ENCODE measurements around the gene ARL4A.
"Not testable (repeated sequence)": the region's sequence is repeated elsewhere in the genome, so short reads cannot be mapped to it uniquely, and the experiment has no call there.

Gene ARL4A, protein sequence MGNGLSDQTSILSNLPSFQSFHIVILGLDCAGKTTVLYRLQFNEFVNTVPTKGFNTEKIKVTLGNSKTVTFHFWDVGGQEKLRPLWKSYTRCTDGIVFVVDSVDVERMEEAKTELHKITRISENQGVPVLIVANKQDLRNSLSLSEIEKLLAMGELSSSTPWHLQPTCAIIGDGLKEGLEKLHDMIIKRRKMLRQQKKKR

DNA sequence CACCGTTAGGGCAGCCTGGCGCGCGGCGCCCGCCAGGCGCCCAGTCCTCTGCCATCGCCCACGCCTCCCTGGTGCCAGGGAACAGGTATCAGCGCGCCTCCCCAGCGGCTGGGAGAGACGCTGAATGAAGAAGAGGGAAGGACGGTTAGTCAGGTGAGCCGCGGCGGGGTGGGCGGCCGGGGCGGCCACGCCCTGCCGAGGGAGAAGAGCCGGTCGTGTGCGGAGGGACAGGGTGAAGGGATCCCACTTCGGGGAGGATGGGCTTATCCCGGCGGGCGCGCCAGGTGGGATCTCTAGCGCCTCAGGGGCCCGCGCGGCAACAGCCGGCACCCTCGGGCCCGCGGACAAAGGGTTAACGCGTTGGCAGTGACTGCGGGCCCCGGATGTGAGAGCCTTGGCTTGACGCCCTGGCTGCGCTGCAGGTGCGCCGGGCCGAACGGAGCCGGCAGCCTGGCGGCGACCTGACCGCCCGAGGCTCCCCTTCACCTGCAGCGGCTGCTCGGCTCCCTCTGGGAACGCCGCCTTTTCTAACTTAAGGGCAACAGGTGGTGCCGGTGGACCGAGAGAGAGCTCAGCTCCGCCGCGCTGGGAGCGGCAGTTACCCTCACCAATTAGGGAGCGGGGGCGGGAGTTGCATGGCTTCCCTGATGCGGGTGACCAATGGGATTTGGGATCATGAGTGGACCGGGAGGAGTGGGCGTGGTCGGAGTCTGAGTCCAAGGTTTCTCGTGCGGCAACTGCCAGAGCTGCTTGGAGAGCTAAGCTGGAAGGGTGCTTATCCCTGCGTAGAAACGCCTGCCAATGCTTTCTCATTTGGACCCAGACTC, at the start of gene ARL4A:
ARL4A (plus strand) TSS at position 743 of the 827 bp plus-strand sequence. CDS start 622 bp downstream, outside the sequence.
- DNase-seq: peak; percentile 99

DNA sequence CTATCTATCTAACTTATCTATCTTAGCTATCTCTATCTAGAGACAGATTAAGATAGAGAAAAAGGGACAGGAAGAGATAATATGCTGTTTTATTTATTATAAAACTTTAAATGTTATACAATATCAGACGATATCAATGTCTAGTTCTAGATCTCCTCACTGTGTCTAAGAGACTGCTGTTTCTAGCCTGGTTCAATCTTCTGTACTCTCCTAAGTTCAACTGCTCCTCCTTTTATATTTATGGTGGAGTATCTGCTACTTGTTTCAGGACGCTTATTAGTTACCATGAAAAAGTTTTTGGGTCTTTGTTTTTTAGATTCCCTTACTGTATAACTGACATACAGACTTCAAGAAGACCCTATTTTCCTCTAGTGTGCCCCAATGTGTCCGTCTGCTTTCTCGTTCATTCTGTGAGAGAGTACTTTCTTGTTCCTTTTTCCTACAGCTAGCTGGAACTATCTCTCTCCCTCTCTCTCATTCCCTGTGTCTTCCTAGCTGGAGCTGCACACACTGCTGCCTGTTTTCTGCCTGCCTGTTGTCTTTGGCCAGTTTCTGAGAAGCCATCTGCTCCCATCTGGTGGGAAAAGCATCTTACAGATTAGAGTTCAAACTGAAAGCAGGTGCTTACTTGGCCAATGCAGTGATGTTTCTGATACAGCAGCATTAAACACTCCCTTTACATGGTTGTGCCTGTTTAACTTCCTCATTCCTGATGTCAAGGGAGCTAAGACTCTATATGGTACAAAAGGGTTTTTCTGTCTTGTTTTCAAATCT, 49.4 kb upstream of the ARL4A start:
- peak; percentile 21 for DNase-seq

DNA sequence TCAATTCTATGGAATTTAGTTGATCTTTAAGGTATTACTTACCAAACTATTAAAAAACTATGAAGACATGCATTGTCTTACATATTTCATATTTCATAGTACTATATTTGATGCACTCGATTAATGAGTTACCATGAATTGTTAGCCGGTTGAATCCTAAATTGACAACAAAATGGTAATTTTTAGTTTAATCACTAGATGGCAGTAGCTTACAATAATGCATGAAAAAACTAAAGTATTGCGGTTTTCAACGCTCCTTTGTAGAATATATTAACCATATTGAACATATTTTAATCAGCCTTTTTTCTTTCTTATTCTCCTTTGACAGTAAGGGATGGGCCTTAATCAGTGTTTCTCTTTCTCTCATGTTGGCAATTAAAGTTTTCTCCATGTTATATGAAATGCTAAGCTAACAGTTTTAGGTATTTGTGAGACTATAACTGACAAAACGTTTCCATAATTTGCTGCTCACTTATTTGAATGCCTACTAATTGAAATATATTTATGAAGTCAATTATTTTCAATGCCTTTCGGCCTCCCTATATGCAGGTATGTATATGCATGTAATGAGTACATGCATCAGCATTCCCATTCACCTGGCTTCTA, 48.5 kb upstream of the ARL4A start:
- DNase-seq: peak; percentile 60

DNA sequence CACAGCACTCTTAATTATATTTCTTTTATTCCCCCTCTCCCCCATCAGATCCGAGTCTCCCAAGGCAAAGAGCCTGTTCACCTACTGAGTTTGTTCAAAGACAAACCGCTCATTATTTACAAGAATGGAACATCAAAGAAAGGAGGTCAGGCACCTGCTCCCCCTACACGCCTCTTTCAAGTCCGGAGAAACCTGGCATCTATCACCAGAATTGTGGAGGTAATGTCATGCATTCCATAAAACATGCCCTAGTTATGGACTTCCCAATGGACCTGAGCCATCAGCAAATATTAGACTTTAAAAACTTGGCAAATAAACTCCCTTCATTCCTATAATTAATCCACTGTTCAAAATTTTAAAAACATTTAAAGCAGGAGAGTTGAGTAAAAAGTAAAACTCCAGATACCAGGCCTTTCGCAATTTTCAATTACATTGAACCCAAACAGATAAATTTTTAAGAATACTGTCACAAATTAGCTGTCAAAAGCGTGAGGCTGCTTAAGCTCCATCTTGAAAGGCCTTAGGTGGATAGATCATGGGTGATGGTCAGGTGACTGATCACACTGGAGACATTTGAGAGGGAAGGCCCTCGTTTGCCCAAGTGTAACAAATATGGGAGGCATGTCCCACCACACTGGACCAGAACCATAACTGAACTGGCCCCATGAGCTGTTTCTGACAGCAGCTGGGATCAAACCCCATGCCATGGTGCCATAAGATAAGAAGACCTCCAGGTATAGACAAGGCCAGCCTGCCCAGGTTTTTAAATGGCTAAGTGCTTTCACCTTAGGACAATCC, 46.9 kb upstream of the ARL4A start:
- DNase-seq: no peak

DNA sequence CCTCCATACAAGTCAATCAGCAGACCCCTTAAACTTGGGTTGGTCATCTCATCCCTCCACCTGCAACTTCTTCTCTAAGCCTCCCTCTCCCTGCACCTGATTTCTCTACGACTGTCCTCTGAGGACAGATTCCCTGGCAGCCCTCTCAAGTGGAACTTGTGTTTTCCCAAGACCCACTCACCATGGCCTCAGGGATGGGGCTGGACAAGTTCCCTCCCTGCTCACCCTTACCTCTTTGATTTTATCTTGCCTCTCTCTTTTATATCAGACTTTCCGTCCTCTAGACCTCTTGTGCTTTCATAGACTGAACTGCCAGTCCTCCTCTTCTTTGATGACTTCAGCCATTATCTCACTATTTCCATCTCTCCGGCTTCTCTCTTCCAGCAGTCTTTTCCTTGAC, 46.2 kb upstream of the ARL4A start:
- no peak for DNase-seq

DNA sequence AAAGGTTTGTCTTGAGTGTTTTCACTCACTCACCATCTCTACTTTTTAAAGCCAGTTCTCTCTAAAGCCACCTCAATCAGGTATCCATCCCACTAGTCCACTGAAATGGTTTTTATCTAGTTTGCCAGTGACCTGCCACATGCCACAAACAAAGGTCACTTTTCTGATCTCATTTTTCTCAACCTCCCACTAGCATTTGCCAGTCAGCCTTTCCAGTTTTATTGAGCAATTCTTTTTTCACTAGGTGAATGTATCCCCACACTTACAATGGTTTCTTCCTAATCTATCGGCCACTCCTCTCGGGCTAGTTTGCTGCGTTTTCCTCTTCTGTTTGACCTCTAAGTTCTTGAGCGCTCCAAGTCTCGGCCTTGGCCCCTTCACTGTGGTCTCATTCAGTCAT, 44.9 kb upstream of the ARL4A start:
- DNase-seq: no peak

DNA sequence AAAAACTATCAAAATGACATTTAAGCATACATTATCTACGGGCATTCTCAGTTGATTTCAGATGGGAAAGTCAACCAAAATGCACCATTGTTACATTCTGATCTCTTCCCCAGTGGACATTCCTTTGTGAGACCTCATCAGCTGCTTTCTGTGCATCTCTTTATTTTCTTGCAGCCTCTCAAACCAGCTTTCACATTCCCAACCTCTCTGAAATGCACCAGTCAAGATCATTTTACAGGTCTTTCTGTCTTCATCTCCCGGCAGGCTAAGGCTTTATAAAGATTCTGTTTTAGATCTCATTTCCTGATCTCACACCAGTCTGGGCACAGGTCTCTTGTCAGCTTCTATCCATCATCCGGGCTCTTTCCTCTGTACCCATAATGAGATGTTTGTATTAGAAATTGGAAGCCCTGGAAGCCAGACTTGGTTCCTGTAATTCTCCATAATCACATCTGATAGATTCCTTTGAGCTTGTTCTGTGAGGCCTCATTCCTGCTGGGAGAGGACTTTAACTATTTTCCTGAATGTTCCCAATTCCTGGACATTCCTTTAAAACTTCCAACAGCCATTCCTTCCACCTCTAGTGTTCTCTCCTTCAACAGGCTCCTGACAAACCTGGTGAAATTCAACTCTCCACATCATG, 44.3 kb upstream of the ARL4A start:
- DNase-seq: no peak

DNA sequence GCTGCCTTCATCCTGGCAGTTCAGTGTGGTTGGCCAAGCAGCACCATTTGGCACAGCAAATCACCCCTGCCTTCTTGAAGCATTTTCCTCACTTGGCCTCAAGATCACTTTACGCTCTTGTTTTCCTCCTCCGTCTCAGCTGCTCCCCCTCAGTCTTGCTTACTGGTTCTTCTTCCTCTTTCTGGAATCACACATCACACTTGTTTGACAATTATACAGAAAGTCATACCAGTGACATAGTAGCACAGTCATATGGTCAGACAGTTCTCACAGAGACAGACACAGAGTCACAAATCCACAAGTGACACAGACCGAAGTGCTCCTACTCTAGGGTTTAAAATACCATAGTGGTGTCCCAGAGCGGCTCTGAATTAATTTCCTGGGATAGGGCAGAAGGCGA, 43.8 kb upstream of the ARL4A start:
- no peak for DNase-seq

DNA sequence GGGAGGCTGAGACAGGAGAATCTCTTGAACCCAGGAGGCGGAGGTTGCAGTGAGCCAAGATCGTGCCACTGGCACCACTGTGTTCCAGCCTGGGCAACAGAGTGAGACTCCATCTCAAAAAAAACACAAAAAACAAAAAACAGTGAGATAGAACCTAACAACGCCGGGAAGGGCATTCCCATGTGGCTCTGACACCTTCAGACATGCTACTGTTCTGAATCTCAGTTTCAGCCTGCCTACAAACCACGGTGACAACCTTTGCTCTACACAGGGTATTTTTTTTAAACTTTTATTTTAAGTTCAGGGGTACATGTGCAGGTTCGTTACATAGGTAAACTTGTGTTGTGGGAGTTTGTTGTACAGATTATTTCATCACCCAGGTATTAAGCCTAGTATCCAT, 42.2 kb upstream of the ARL4A start:
- DNase-seq: not testable (repeated sequence)

DNA sequence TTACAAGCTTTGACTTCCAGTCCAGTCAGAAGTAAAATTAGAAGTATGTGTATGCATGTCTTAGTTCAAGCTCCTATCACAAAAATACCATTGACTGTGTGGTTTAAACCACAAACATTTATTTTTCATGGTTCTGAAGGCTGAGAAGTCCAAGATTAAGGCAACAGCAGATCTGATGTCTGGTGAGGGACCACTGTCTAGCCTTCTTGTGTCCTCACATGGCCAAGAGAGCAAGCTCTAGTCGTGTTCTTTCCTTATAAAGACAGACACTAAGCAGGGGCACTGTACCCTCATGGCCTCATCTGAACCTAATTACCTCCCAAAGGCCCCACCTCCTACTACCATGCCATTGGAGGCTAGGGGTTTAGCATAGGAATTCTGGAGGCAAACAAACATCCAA, 41.3 kb upstream of the ARL4A start:
- no peak for DNase-seq

DNA sequence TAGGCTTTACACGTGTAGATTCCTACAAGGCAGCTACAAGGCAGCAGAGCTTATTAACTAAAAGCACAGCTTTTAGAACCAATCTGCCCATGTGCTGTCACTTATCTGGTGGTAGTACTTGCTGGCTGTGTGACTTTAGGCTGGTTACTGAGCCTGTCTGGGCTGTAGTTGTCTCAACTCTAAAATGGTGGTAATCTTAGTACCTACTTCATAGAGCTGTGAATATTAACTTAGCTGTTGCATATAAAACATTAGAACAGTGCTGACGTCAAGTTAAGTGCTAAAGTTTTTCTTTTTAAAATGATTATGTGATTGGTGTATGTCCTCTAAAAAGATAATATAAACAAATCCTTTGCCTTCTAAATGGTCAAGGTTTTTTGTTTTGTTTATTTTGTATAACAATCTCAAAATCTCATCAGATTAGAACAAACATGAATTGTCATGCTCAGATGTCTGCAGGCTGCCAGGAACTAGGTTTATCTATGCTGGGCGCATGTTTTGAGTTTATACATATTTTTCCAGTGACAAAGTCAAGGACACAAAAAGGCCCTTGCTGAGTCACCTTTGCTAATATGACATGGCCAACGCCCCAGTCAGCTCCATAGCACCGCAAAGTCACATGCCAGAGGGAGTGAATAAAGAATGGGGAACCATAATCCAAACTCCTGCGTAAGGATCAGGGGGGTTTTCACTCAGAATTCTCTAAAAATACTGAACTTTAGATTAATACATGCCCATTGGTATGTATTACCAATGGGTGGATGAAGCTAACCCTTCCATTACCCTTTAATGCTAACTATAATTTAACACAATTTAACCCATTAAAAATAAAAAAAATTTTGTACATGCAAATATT, 39.8 kb upstream of the ARL4A start:
- no peak for DNase-seq

DNA sequence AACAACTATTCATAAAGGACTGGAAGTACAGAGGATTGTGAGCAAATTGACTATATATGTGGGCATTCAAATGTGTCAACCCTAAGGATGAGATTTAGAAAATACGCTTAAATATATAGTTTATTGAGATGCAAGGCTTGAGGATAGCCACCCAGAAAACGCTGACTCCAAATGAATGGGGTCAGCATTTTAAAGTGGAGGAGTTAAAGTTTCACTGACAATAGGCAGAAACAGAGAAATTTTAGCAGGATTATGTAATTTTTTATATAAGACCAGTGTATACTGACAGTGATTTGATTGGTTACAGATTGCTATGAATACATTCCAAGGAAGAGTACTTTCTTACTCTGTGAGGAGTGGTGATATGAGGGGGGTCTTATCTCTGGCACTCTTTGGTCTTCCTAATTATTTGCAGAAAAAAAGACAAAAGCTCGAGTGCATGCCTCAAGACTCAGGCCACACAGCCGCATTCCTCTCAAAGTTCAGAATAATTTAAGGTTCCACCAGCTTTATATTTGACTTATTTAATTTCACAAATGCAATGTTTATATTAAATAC, 38.6 kb upstream of the ARL4A start:
- no peak for DNase-seq

DNA sequence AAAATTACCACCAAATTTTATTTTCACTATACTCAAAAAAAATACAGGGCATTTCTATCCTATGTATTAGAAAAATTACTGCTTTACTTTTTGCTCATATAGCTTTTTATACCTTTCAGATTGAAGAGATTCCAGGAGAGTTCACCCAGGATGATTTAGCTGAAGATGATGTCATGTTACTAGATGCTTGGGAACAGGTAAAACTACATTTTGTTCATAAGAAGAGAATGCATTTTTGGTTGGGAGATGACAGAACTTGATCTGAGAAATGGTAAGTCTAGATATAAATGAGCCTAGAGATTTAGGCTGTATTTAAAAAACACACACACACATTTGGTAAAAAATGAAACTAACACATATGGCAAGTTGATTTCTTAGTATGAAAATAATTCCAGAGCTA, 38.1 kb upstream of the ARL4A start:
- no peak for DNase-seq

DNA sequence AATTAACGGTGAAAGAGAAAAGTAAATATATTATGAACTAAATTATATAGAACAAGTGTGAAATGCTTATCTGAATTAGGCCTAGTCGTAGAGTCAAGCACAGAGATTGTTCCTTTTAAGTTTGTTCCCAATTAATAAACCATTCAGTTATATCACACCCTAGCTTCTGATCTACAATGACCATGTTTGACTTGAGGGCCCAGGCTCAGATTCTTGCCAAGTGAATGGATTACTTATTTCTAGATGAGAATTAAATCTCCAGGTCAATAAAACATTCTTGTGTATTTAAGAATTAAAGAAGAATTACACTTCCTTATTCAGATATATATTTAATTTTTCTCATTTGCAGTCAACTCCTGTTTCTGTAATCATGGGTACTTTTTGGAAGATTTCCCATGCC, 37.4 kb upstream of the ARL4A start:
- no peak for DNase-seq

DNA sequence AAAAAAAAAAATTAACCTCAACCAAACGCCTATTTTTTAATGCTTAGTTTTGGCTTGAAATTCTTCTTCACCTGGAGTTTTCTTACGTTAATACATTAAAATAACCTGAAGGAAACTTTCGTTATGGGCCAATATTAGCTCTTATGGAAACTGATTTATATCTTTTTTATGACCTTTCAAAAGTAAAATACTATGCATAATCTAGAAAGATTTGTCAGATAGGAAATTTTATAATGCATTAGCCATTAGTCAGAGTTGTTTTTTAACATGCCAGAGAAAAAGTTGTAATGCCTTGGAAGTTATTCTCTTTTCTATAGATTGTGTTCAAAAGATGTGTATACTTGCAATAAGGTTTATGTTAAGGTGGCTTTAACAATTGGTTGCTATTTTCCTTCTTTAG, 34.3 kb upstream of the ARL4A start:
- DNase-seq: no peak

DNA sequence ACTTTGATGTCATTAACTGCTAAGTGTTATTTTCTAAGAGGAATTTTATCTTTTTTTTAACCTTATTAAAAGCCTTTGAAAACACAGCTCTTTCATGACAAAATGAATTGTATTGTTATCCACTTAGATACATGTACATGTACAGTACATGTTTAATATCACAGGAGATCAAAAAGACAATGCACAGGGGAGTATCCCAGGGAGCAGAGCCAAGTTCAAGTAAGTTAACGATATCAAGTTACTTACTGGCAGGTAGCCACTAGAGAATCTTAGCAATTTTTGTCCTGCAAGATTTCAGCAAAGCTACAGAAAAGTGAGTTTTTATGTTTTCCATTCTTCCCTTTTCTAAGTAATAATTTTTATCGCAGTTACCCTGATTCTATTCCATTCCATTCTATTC, 33.9 kb upstream of the ARL4A start:
- DNase-seq: no peak

DNA sequence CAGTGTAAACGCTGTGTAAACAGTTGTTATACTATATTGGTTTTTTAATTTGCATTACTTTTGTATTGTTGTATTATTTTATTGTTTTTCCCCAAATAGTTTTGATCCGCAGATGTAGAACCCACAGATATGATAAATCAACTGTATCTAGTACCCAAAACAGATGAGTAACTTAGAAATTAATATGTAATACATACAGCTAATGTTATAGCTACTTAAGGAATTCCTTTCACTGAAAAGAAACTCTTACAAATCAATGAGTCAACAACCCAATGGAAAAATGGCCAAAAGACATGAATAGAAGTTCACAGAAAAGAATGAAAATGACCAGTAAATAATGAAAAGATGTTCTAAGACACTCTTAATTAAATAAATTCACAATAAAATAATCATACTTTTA, 32.3 kb upstream of the ARL4A start:
- no peak for DNase-seq

DNA sequence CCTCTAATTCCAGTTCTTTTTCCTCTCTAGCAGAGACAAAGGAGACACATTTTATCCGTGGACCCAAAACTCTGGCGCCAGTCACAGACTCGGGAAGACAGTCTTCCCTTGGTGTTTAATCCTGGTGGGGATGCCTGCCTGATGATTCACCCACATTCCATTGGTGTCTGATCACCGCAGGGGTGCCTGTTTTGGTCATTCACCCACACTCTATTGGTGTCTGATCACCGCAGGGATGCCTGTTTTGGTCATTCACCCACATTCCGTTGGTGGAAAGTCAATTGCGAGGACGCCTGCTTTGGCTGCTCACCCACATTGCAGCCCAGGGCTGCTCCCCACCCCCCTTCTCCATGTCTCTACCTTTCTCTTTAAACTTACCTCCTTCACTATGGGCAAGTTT, 27.0 kb upstream of the ARL4A start:
- not testable (repeated sequence) for DNase-seq

DNA sequence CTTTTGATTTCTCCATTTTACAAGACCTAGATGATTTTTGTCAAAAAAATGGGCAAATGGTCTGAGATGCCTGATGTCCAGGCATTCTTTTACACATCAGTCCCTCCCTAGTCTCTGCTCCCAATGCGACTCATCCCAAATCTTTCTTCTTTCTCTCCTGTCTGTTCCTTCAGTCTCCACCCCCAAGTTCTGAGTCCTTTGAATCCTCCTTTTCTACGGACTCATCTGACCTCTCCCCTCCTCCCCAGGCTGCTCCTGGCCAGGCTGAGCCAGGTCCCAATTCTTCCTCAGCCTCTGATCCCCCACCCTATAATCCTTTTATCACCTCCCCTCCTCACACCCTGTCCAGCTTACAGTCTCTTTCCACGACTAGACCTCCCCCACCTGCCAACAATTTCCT, 26.4 kb upstream of the ARL4A start:
- DNase-seq: not testable (repeated sequence)

DNA sequence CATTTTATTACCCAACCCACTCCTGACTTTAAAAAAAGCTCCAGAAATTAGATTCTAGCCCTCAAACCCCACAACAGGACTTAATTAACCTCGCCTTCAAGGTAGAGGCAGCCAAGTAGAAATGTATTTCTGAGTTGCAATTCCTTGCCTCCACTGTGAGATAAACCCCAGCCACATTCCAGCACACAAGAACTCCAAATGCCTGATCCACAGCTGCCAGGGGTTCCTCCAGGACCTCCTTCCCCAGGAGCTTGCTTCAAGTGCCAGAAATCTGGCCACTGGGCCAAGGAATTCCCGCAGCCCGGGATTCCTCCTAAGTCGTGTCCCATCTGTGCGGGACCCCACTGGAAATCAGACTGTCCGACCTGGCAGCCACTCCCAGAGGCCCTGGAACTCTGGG, 25.9 kb upstream of the ARL4A start:
- no peak for DNase-seq

All from SHP77 treated with DMSO at 0.1 percent for 48 hours (cell line).